GM12878 (cell line): ENCODE measurements around the gene SSNA1. TPM values are rescaled to one million over a fixed set of nuclear protein-coding genes. Genes with fewer than 3 reads are reported as not detected.

Source experiments
- ATAC-seq: fragments of 200-7000 bp; cut with Tn5 transposase; 3 replicates; pipeline ENCODE4 v1.9.1; 2020; ENCODE audit warnings: mild to moderate bottlenecking, moderate library complexity
- BruUV-seq: library from RNA; stranded (reverse); fragments of 400-500 nt; replicated peaks from 2 replicates; lab custom pipeline; 2021; lab: Mats Ljungman, UMichigan
- CTCF ChIA-PET: fragments of 300-600 bp; sonication (Branson Sonifier 250); formaldehyde crosslinking; extraction: SDS; loops from one replicate; lab custom pipeline; 2021; ENCODE audit warnings: inconsistent platforms; lab: Yijun Ruan, JAX
- POLR2A ChIA-PET: fragments of 350-600 bp; formaldehyde crosslinking; extraction: SDS; loops from one replicate; lab custom pipeline; 2021; ENCODE audit warnings: inconsistent platforms; lab: Charles Lee
- RAD21 ChIA-PET: fragments of 300-600 bp; sonication (Branson Sonifier 250); formaldehyde crosslinking; loops from one replicate; lab custom pipeline; 2023; ENCODE audit warnings: antibody characterized with exemption; ENCODE audit not compliant: unreplicated experiment; lab: Charles Lee
- SMC1A ChIA-PET: fragments of 300-600 bp; sonication (Branson Sonifier 250); formaldehyde crosslinking; loops from one replicate; lab custom pipeline; 2023; ENCODE audit not compliant: unreplicated experiment, uncharacterized antibody; lab: Charles Lee
- DNase-seq: peaks from one replicate; pipeline ENCODE4 v3.0.0-alpha.2; 2011; ENCODE audit warnings: low read depth, low spot score
- FAIRE-seq: peaks from 3 replicates; lab custom pipeline; 2011; peaks lifted over from hg19 to GRCh38; lab: Jason Lieb, UNC
- H2AFZ ChIP-seq: 2 replicates; pipeline ENCODE4 v1.6.0; 2011; ENCODE audit warnings: low read depth, low read length, control low read depth; ENCODE audit not compliant: control insufficient read depth
- H3K27ac ChIP-seq: 2 replicates; pipeline ENCODE4 v1.5.1; 2011; ENCODE audit warnings: control low read depth; ENCODE audit not compliant: control insufficient read depth, insufficient read depth
- H3K27me3 ChIP-seq, 2 experiments: replicated peaks in 1 of 2; 2 replicates each; pipeline versions ENCODE4 v1.6.0 to v1.6.1; 2011; ENCODE audit warnings: low read length in 1 of 2; ENCODE audit not compliant: control insufficient read depth in 2 of 2, insufficient read depth in 2 of 2
- H3K36me3 ChIP-seq, 2 experiments: 2 replicates each; pipeline ENCODE4 v1.5.1; 2011; ENCODE audit warnings: low read length in 1 of 2; ENCODE audit not compliant: control insufficient read depth in 2 of 2, insufficient read depth in 2 of 2
- H3K4me1 ChIP-seq: 2 replicates; pipeline ENCODE4 v1.6.1; 2011; ENCODE audit warnings: mild to moderate bottlenecking, low read length, moderate library complexity, mixed read lengths; ENCODE audit not compliant: control insufficient read depth, insufficient read depth
- H3K4me2 ChIP-seq: 2 replicates; pipeline ENCODE4 v1.6.0; 2011; ENCODE audit warnings: control low read depth; ENCODE audit not compliant: control insufficient read depth, insufficient read depth
- H3K4me3 ChIP-seq: fragments of 200-600 bp; sonication (generic); 2 replicates; pipeline ENCODE4 v1.5.1; 2016
- H3K79me2 ChIP-seq: 2 replicates; pipeline ENCODE4 v1.6.0; 2011; ENCODE audit warnings: low read length; ENCODE audit not compliant: control insufficient read depth, insufficient read depth
- H3K9ac ChIP-seq: 2 replicates; pipeline ENCODE4 v1.8.0; 2011; ENCODE audit warnings: low read length, control low read depth, mixed read lengths; ENCODE audit not compliant: control insufficient read depth, insufficient read depth
- H3K9me3 ChIP-seq: replicated peaks from 3 replicates; pipeline ENCODE4 v1.5.1; 2011; ENCODE audit warnings: mild to moderate bottlenecking, low read length; ENCODE audit not compliant: control insufficient read depth, insufficient read depth
- H4K20me1 ChIP-seq: 2 replicates; pipeline ENCODE4 v1.6.0; 2011; ENCODE audit not compliant: control insufficient read depth, insufficient read depth
- ASH2L ChIP-seq: fragments of 300-600, 200-600 bp; sonication (generic); IDR thresholded peaks from 2 replicates; pipeline ENCODE4 v1.6.1; 2017; ENCODE audit warnings: low read depth, mild to moderate bottlenecking, borderline replicate concordance
- BCL3 ChIP-seq: IDR thresholded peaks from 2 replicates; pipeline ENCODE4 v1.6.1; 2011; ENCODE audit warnings: borderline replicate concordance, low read depth, mild to moderate bottlenecking, moderate library complexity, low read length; ENCODE audit not compliant: insufficient read depth, poor library complexity, severe bottlenecking
- CHD1 ChIP-seq: IDR thresholded peaks from 2 replicates; pipeline ENCODE4 v1.6.1; 2012; ENCODE audit warnings: low read depth, low read length, improper control_type of control experiment
- E2F4 ChIP-seq: IDR thresholded peaks from 2 replicates; pipeline ENCODE4 v1.6.1; 2012; ENCODE audit warnings: low read depth, low read length, improper control_type of control experiment
- EP300 ChIP-seq, 2 experiments: fragments of 150-350 bp in 1 of 2; IDR thresholded peaks; 2 replicates each; pipeline ENCODE4 v1.6.1; 2011 to 2012; ENCODE audit warnings: low read depth in 2 of 2, low read length in 2 of 2, borderline replicate concordance in 1 of 2, improper control_type of control experiment in 1 of 2, inconsistent platforms in 1 of 2; ENCODE audit not compliant: control insufficient read depth in 1 of 2
- HDAC6 ChIP-seq: fragments of 200-600 bp; sonication (generic); IDR thresholded peaks from one replicate; pipeline ENCODE4 v1.8.0; 2017; ENCODE audit warnings: antibody characterized with exemption; ENCODE audit not compliant: unreplicated experiment
- IKZF1 ChIP-seq: fragments of 450-650 bp; conservative IDR thresholded peaks from 2 replicates; pipeline ENCODE4 v1.6.1; 2017; ENCODE audit warnings: antibody characterized with exemption, mild to moderate bottlenecking
- JUNB ChIP-seq: IDR thresholded peaks from 2 replicates; pipeline ENCODE4 v1.6.1; 2016; ENCODE audit warnings: antibody characterized with exemption, mild to moderate bottlenecking
- NRF1 ChIP-seq: conservative IDR thresholded peaks from 2 replicates; pipeline ENCODE4 v1.6.1; 2011; ENCODE audit warnings: mild to moderate bottlenecking, low read depth, low read length, improper control_type of control experiment
- SIN3A ChIP-seq: IDR thresholded peaks from 2 replicates; pipeline ENCODE4 v1.6.1; 2012; ENCODE audit warnings: low read depth, low read length, improper control_type of control experiment
- TCF3 ChIP-seq: IDR thresholded peaks from 2 replicates; pipeline ENCODE4 v1.6.1; 2012; ENCODE audit warnings: low read depth, mild to moderate bottlenecking, low read length, borderline replicate concordance; ENCODE audit not compliant: insufficient read depth
- YBX1 ChIP-seq: fragments of 450-650 bp; IDR thresholded peaks from 2 replicates; pipeline ENCODE4 v1.6.1; 2016; ENCODE audit warnings: antibody characterized with exemption
- ZNF217 ChIP-seq: fragments of 450-650 bp; IDR thresholded peaks from 2 replicates; pipeline ENCODE4 v1.6.1; 2017; ENCODE audit warnings: antibody characterized with exemption, mild to moderate bottlenecking
- ZNF384 ChIP-seq: IDR thresholded peaks from 2 replicates; pipeline ENCODE4 v1.6.1; 2012; ENCODE audit warnings: low read depth, mild to moderate bottlenecking, low read length, improper control_type of control experiment, borderline replicate concordance
- WGBS: methylation state at CpG from one replicate; pipeline ENCODE4 v1.1.6; 2016; ENCODE audit warnings: low lambda C conversion rate; ENCODE audit not compliant: insufficient replicate concordance, insufficient coverage; ENCODE audit errors: missing lambda C conversion rate; 5-methylcytosine and 5-hydroxymethylcytosine counted together
- in situ Hi-C: fragments of 300-500 bp; cut with MboI; formaldehyde crosslinking; loops from 9 replicates; pipeline ENCODE4 v1.14.3; 2018; ENCODE audit warnings: mixed read lengths
- intact Hi-C: fragments of 100-400 bp; cut with micrococcal nuclease; formaldehyde crosslinking; loops from one replicate; pipeline ENCODE4 v1.14.2; 2022; ENCODE audit not compliant: unreplicated experiment
- polyA plus RNA-seq, 11 experiments: library from polyadenylated mRNA; depleted of rRNA in 4 of 11; unstranded in 6 of 11; stranded (reverse) in 5 of 11; fragments of >200 nt; fragmentation: Nextera tagmentation in 4 of 11; fragmentation: Illumina TruSeq in 1 of 11; extraction: Ambion mirVana in 4 of 11; extraction: Trizol in 1 of 11; gene quantifications; 1 replicate in 1 of 11; 2 replicates in 10 of 11; pipeline versions ENCODE4 v1.2.1 to v1.2.3, GENCODE V29; 2011 to 2016; ENCODE audit warnings: inconsistent platforms in 2 of 11, missing spikeins in 2 of 11, low read depth in 1 of 11
- total RNA-seq, 4 experiments: library from RNA; depleted of rRNA in 3 of 4; stranded (reverse); fragments of >200 nt in 3 of 4; fragmentation: Illumina TruSeq in 1 of 4; extraction: Trizol in 1 of 4; gene quantifications; 2 replicates each; pipeline versions ENCODE4 v1.2.1 to v1.2.3, GENCODE V29; 2013 to 2021
- TF ChIP-seq, protein P1 (sequence below): fragments of 450-650 bp; IDR thresholded peaks from 2 replicates; pipeline ENCODE4 v1.6.1; 2016; ENCODE audit warnings: mild to moderate bottlenecking, moderate library complexity, borderline replicate concordance

Gene SSNA1
- total and polyA plus RNA-seq, 10 of the 15 experiments (the other 5 are each of a cell fraction or from before 2014, with no cell fraction given): 0.63 to 139 (median 78.0) TPM

DNA sequence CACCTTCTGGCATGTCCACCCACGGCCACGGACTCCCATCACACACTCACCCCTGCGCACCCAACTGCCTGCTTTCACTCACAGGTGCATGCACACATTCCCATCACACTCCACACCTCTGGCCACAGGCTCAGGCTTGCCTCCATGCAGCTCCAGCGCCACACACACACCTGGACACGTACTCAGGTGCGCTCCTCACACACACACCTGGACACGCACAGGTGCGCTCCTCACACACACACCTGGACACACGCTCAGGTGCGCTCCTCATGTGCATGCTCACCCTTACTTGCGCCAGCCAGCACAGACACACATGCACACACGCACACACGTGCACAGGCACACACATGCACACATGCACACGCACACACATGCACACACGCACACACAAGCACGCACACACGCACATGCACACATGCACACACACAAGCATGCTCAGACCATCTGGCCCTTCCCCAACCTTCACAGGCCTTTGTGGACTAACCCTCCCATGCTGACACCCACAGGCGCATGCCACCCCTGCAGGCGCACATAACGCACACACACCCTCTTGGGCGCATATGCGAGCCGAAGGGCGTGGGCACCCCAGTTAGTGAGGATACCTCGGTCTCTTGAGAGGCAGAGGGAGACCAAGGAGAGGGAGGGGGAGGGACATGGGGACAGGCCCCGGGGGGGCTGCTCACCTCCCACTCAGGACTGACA, 41.2 kb upstream of the SSNA1 start:
- FAIRE-seq (no peak), ATAC-seq (no peak), DNase-seq (no peak)
- intact Hi-C loops: no loop called here
- in situ Hi-C loops: no loop called here
- Histone ChIP-seq H3K27me3 (no peaks in the 10 kb centered on the region), H3K4me2 (no peak overlapping the region), H4K20me1 (no peaks in the 10 kb centered on the region), H3K9ac (no peak overlapping the region), H3K9me3 (no peaks in the 10 kb centered on the region), H3K79me2 (no peaks in the 10 kb centered on the region), H3K4me1 (peaks cover 9% of the 10 kb centered on the region; the same call in 1 of the 2 replicates), H3K27ac (no peak overlapping the region), H3K4me3 (no peak overlapping the region), H2AFZ (no peak overlapping the region), H3K36me3 (no peaks in the 10 kb centered on the region)
- CTCF ChIA-PET: no interaction called here
- RAD21 ChIA-PET: interaction anchor here (0.6 kb wide), 1 partner anchor 13 kb away, joined by 3 read pairs; no protein-coding TSS in a partner anchor
- POLR2A ChIA-PET: interaction anchor here (1.0 kb wide), 1 partner anchor 17 kb away, joined by 3 read pairs; no protein-coding TSS in a partner anchor
- no TSS peak for BruUV-seq
- 74% methylated on average over 26 of the region's 26 CpGs for WGBS
- SMC1A ChIA-PET: no interaction called here
- TF ChIP-seq SIN3A (no peak), ZNF217 (no peak), HDAC6 (no peak), BCL3 (peak; percentile 77), YBX1 (no peak), CHD1 (no peak), IKZF1 (no peak), E2F4 (no peak), EP300 (IDR thresholded peaks at IDR 0.05; ENCODE audit: borderline replicate concordance in 1 of 2, control insufficient read depth in 1 of 2, low read depth in 2 of 2, low read length in 2 of 2) (no peak), TCF3 (0 out of 2 replicates have a peak, but pooled peaks have one; percentile 11), NRF1 (no peak), ZNF384 (no peak), JUNB (no peak), ASH2L (no peak)
- TF ChIP-seq, protein P1, sequence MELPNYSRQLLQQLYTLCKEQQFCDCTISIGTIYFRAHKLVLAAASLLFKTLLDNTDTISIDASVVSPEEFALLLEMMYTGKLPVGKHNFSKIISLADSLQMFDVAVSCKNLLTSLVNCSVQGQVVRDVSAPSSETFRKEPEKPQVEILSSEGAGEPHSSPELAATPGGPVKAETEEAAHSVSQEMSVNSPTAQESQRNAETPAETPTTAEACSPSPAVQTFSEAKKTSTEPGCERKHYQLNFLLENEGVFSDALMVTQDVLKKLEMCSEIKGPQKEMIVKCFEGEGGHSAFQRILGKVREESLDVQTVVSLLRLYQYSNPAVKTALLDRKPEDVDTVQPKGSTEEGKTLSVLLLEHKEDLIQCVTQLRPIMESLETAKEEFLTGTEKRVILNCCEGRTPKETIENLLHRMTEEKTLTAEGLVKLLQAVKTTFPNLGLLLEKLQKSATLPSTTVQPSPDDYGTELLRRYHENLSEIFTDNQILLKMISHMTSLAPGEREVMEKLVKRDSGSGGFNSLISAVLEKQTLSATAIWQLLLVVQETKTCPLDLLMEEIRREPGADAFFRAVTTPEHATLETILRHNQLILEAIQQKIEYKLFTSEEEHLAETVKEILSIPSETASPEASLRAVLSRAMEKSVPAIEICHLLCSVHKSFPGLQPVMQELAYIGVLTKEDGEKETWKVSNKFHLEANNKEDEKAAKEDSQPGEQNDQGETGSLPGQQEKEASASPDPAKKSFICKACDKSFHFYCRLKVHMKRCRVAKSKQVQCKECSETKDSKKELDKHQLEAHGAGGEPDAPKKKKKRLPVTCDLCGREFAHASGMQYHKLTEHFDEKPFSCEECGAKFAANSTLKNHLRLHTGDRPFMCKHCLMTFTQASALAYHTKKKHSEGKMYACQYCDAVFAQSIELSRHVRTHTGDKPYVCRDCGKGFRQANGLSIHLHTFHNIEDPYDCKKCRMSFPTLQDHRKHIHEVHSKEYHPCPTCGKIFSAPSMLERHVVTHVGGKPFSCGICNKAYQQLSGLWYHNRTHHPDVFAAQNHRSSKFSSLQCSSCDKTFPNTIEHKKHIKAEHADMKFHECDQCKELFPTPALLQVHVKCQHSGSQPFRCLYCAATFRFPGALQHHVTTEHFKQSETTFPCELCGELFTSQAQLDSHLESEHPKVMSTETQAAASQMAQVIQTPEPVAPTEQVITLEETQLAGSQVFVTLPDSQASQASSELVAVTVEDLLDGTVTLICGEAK: no peak
